HuH-7 (cell line): ENCODE data around the gene CCNB2.
"Not testable (repeated sequence)": the region's sequence is repeated elsewhere in the genome, so short reads cannot be mapped to it uniquely, and the experiment has no call there.

Source experiments
- DNase-seq: peaks from one replicate; pipeline ENCODE4 v3.0.0; 2011; ENCODE audit warnings: low spot score

The CCNB2 gene

DNA sequence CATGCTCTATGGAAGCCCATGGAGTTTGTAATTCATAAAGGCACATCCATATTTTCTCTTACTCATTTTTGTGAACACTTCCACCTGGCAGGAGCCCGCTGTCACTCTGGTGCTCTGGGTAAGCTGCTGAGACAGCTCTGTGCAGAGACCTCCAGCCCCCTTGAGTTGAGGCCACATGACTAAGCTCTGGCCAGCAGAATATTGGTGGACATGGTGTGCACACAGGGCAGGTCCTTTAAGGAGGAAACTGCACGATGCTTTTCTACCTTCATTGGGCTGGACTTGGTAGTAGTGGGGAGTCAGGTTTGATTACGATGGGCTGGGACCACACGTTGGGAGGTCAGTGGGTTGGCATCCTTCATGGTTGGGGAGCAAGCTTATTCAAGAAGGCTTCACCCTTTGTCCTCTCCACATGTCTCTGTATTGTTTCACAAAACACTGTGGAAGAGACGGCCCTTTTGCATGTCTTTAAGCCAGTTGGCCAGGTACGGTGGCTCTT, 29.0 kb downstream of the CCNB2 start:
- no peak for DNase-seq

DNA sequence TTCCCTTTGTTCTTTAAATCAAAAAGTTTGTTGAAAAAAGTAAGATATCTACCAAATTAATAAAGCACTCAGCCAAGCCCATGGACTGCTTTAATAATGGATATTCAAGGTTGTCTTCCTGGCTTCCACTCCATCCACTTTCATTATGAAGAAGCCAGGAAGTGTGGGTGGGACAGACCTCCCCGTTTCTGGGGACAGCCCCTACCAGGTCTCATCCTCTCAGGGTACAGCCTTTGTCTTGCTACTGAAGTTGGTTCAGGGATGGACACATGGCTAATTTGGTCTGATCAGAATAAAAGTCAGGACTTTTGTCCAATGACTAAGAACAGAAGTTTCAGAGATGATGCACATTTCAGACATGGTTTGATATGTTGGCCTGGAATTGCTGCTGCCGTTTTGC, 32.6 kb downstream of the CCNB2 start:
- no peak for DNase-seq

DNA sequence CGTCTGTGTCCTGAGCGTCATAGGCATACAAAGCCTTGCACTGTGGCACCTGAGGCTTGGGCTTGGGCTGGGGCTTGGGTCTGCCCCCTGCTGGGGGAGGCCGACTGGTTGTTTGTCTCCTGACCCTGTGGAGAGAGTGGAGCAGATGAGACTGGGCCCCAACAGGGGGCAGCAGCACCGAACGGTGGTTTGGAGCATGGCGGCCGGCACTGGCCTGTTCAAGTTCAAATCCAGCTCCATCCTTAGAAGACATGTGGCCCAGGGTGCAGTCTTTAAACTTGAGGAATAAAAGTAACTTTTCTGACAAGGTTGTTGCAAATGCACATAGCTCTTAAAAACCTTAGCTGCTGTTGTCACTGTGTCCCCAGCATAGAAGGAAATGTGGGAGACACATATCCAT, 33.3 kb downstream of the CCNB2 start:
- peak; percentile 83 for DNase-seq

DNA sequence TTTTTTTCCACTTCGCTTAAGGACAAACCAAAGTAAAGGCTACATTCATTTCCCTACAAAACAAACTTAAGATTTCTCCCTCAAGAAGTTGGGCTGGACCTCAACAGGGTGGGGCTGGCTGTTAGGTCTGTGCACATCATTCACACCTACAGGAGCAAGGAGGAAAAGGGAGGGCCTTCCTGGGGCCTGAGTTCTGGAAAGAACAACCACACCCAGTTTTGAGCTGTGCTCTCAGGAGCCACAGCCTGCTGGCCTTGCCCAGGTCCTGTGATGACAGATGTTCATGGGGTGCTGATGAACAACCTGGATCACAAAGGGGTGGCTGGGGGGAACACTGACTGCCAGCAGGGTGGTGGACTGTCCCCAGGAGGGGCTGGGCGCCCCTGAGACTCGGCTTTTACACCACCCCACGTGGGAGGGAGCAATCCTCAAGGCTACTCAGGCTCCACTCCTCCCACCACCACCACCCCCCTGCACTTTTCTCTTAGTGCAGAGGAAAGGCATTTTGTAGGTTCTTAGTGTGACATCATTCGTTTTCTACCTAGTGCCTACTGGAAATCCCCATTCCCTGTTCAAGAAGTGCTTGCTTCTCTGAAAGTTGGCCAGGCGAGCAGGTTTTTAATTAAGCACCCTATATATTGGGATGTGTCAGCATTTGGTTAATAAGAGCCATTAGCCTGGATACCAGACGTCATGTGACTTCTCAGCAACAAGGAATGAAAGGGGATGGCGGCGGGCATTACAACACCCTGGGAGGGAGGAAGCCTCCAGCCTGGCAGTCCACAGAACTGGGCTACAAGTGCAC, 35.7 kb downstream of the CCNB2 start:
- no peak for DNase-seq

DNA sequence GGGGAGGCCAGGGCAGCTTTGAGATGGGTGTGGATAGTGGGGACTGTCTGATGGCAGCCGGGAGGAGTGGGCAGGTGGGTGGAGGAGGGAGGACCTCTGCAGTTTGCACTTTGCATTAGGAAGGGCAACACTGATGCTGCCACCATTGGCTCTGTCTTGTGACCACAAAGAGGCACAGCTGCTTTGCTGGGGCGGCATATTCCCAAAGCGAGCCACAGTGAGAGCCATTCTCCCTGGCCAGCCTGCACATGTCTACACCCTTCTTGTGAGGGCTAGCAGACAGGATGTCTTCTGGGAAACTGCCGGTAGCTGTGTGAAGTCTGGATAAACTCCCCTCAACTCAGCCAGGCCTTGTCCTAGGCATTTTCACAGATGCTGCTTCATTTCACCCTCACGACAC, 38.3 kb downstream of the CCNB2 start:
- no peak for DNase-seq

DNA sequence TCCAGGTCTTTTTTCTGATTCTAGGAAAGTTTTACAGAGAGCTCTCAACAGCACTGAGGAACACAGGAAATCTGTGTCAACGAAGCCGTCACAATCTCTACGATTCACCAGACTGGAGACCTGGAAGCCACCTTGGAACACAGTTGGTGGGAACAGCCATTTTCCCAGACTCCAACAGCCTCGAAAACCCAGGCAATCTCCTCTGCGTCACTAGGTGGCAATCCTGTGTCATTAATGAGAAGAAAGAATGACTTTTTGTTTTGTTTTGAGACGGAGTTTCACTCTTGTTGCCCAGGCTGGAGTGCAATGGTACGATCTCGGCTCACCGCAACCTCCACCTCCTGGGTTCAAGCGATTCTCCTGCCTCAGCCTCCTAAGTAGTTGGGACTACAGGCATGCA, 39.6 kb downstream of the CCNB2 start:
- not testable (repeated sequence) for DNase-seq

DNA sequence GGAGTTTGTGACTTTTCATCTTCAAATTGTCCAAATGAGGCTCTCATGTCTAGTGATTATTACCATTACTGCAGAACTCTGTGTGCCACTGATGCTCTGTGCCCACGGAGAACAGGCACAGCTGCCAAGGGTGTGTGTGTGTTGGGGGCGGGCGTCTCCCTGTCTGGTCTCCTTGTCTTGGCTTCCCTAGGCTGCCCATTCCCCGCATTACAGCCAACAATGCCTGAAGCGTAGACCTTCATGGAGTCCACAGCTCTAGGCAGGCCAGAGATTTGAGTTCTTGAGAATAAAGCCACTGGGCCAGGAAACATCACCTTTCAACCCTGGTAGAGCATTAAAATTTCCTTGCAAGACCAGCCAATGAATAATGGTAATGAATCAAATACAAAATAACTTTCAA, 42.7 kb downstream of the CCNB2 start:
- no peak for DNase-seq

DNA sequence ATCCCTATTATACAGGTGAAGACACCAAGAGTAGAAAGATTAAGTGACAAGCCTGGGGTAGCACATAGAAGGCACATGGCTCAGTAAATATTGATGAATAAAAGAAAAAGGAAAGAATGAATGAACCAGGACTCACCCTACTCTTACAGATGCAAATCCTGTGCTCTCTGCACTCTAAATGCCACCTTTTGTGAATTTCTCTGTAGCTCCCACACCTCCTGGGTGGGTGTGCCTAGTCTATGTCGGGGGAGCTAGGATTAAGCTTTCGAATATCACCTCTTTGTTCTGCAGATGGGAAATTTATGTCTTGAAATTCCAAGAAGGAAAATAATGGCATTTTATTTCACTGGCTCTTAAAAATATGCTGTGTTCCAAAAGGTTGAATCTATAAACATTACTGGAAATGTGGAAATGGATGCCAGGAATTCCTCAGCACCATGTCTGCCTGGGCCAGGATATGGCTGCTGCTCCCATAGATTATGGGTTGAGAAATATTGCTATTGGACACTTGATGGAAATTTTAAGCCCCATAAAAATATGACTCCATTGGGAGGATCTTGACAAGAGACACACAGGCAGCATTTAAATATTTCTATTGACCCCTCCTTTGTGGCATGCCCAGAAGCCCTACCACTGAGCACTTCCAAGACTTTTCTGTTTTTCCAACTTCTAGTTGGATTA, 43.3 kb downstream of the CCNB2 start:
- DNase-seq, result no peak

DNA sequence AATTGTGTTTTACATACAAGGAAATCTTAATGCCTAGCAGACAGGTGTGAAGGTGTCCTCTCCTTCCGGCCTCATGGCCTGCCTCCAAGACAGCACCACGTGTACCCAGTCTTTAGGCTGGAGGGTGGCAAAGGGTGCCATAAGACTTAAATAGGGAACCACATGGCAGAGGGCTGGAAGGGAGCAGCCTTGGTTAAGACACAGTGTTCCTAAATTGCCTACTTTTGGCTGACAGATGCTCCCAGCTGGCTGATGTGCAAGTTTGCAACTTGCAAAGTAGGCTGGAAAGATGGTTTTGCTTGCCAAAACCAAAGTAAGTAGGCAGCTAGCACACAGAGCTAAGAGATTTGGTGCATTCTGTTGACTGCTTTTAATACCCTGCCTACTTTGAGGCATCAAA, 45.2 kb downstream of the CCNB2 start:
- no peak for DNase-seq

DNA sequence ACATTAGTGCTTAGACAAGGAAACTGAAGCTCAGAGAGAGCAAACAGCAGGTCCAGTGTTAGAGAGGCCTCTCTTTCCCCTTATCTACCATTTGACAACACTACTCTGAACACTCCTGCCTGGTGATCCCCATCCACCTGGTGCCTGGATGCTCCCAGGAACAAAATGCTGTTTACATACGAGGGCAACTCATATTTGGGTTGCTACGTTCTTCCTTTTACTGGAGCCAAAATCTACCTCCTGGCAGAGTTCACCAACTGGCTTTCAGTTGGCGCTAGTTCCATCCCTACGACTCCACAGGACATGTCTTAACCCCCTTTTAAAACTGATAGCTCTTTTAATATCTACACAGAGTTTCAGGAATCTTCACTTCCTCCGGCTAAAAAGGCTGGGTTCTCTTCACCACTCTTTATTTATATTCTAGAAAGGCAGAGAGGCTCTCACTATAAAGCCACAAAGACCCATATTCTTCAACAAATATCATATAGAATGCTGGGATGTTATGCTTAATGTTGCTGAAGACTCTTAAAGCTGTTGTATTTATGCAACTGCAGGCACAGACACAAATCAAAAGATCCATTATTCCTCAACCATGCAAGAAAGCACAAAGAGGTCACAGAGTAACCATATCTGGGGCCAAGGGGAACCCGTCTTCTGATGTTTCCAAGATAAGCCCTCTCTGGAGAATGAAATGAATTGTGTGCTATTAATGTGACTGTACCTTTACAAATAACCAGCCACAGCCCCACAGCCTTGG, 47.9 kb downstream of the CCNB2 start:
- no peak for DNase-seq

DNA sequence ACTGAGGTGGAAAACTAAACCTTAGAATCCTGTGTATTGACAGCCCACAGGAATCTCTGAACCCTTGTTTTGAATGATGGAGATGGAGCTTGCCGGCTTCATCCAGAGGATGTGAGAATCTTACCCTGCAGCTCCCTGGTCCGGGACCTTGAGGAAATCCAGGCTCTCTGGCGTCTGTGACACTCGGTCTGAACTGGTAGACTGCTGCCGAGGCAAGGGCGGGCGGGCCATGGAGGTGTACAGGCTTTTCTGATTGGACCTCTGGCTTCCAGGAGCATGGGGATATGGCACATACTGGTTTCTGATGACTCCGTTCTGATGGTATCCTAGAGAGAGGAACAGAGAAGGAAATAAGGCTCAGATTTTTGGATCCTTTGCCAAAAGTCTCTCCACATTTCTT, 48.5 kb downstream of the CCNB2 start:
- DNase-seq, result no peak

DNA sequence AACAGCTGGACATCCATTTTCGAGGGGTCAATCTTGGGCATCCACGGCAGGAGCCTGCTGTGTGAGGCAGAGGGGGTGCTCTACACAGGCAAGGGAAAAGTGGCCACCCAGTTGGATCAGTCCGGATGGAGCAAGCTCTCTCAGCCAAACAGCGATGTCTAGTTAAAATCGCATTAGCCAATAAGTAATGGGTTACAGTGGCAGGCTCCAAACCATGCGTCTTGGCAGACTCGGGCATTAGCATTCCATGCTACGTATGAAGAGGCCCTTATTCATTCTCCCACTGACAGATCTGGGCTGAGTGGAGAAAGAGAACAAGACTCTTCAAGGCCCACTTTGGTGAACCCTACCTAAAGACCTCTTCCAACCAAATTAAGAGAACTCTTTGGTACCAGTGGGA, 49.3 kb downstream of the CCNB2 start:
- DNase-seq, result no peak

DNA sequence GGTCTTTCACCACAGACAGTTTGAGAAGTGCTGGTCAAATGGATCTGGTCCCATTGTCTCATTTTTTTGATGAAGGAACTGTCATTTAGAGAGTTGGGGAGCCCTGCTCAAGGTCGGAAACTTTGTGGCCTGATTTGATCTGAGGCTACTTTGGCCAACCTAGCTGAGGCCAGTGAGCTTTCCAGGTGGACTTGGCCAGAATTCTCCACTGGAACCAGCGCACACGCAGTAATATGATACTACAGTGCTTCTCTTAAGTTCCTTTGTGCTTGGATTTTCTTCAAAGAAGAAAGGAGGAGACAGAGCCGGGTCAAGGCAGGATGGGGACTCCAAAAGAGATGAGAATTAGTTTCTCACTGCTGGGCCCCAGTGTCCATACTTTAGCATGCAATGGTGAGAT, 50.5 kb downstream of the CCNB2 start:
- DNase-seq, result no peak

DNA sequence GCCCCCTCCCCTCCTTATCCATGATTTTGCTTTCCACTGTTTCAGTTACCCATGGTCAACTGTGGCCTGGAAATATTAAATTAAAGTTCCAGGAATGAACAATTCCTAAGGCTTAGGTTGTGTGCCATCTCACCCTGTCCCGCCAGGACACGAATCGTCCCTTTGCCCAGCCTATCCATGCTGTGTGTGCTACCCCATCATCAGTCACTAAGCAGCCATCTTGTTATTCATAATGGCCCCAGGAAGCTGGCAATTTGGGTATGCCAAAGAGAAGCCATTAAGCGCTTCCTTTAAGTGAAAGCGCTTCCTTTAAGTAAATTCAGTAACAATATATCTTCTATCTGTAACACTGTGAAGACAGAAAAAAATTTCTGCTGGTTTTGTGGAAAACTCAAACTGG, 52.5 kb downstream of the CCNB2 start:
- DNase-seq, result no peak

DNA sequence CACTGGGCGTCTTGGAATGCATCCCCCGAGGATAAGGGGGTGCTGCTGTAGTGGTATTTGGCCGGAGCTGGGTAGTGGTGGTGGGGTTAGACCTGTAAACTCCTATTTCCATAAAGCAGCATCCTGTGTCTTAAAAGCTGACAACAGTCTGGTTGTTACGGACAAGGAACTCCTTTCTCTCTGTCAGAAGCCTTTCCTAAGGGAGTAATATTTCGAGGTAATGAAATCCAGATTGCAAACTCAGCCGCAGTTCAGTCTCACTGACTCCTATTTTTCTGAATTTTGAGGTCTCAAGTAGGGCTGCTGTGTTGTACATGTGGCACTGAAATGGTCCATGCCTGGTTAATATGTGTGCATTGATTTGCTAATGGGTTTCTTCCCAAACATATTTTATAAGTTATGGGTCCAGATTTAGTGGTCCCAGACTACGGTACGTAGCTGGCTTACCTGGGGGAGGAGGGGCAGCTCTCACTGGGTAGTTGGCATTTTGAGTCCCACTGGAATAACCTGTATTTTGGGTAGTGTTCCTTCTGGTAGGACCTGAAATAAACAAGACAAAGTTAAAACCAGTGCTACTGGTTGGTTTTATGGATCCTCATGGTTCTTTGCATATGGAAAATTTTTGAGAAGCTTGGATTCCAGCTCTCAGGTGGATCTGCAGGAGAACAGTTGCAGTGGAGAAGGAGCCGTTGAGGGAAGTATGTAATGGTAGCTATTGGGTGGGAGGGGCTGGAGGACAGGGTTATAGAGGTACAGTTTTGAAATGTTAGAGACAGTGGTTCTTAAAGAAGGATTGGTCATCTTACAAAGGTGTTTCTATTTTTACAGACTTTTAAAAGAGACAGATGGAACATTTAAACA, 53.1 kb downstream of the CCNB2 start:
- no peak for DNase-seq

DNA sequence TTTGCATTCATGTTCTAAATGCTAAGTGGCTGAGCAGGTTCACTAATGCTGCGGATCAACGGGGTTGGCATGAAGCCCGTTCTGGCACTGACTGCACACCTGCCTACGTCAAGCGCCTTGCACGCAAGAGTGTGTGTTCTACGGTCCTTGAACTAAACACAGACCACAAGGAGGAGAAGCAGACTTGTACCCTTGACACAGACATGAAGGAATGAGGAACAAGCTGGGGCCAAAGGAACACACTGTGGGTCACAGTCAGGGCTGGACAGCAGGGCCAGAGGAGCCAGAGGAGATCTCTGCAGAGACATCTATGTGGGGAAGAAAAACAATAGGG, 53.7 kb downstream of the CCNB2 start:
- no peak for DNase-seq

DNA sequence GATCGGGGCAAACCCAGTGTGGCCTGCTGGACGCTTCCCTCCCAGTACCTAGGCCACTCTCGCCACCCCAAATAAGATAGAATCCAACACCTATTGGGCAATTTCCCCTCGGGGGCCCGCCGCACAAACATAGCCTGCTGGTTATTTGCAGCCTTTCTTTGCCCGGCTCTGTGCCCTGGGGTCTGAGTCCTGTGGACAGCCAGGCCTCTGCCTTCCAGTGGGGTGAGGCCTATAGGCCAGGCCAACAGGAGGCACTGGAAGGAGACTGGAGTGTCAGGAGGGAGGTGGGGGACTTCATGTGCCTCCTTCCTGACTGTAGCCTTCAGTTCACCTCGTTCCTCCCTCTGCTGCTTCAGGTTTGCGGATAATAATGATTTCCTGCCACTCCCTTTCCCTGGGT, 54.3 kb downstream of the CCNB2 start:
- no peak for DNase-seq

DNA sequence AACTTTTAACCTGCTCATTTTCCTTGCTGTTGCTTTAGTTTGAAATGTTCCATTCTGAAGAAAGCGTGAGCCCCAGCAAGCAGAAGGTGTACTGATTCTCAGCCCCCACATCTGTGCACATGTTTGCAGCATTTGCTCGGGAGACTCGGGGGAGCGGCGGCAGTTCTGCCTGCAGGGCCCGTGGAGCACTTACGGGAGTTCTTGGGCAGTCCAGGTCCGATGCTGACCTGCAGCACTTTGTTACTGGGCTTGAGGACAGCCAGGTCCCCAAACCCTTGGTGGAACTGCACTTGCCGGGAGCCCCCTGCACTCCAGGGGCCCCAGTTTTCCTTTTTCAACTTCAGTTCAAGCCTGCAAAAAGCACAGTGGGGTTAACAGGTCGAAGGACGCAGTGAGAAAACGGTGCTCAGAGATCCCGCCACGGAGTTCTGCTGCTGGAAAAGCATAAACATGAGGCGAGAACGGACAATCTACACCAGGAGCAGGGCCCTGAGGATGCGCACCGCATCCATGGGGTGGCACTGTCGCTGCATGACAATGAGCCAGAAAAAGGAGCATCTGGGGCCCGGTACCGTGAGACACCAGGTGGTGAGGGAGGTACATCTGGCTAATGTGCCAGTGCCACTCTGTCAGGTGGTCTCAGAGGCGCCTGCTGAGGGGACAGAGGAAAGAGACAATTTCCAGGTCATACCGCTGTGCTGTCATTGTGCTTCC, 56.1 kb downstream of the CCNB2 start:
- DNase-seq, result peak; percentile 55

DNA sequence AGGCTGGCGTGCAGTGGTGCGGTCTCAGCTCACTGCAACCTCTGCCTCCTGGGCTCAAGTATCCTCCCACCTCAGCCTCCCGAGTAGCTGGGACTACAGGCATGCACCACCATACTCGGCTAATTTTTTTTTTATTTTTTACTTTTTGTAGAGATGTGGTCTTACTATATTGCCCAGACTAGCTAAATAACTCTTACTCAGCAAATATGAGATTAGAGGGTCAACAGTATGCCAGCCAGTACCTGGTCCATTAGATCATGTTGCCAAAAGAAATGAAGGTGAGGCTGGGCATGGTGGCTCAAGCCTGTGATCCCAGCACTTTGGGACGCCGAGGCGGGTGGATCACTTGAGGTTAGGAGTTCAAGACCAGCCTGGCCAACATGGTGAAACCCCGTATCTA, 57.1 kb downstream of the CCNB2 start:
- DNase-seq, result not testable (repeated sequence)

DNA sequence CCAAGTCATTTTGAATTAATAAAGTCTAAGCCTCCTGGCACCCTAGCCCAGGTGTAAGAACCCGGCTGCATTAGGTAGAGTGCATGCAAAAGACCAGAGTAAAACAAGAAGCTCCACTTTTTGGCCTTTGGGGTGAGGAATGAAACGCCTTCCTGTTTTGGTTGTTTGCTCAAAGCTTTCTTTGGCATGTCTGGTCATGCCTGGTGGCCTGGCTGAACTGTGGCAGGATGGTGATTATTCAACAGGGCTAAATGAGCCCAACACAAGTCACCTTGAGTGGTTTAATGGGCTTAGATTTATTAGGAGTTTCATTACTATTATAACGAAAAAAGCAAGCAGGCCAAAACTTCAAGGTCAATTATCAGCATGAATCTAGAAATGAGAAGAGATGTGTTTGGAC, 60.8 kb downstream of the CCNB2 start:
- no peak for DNase-seq

DNA sequence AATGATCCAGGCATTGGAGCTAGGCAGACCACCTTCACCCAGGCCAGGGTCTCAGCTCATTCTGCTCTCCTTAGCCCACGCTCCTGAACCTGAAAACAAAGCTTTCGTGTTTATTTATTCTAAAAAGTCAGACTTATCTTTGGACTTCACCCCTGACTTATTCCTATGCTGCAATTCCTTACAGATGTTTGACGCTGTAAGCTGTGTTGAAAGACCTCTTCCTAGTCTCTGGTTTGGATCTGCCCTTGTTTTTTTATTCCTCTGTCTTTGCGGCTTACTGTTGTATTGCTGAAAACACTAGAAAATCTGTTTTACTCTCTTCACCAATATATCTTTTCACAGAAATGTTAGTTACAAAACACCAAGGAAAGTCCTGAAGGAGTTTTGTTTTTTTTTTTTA, 61.2 kb downstream of the CCNB2 start:
- DNase-seq, result peak; percentile 17
